ENCODE measurements around the gene FARP1.
"Not testable (repeated sequence)": the region's sequence is repeated elsewhere in the genome, so short reads cannot be mapped to it uniquely, and the experiment has no call there.

Gene FARP1

DNA sequence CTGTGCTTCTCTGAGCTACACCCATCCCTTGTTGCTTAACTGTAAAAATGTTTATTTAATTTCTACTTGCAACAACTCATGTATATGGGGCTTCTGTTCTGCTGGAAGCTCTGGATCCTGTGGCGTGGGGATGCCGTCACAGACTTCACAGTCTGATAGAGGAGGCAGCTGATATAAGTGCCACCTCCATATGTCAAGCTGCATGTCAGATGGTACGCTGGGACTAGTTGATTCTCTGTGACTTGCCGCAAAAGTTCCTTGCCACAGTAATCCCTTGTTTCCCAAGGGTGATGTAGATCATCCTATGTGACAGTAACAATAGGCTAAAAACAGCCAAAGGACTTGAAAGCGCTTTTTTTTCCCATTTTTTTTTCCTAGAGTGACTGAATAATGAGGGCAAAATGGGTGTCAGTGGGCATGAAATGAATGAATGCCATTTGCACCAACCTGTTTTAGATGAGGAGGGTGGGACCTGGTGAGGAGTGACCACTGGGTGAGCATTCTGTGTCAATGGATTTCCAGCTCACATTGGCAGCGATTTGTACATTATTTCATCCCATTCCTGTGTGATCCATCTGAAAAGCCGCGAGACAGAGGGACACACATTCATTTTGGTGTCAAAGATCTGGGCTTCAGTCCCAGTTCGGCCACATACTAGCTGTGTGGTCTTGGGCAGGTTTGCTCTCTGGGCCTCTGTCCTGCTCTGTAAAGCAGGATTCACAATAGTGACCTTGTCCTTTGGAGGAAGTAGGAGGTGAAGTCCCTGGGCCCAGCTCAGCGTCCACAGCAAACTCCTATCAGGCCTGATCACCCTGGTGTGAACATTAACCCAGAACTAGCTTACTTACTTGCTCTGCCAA, 123.0 kb downstream of the FARP1 start:
- no peak for DNase-seq

DNA sequence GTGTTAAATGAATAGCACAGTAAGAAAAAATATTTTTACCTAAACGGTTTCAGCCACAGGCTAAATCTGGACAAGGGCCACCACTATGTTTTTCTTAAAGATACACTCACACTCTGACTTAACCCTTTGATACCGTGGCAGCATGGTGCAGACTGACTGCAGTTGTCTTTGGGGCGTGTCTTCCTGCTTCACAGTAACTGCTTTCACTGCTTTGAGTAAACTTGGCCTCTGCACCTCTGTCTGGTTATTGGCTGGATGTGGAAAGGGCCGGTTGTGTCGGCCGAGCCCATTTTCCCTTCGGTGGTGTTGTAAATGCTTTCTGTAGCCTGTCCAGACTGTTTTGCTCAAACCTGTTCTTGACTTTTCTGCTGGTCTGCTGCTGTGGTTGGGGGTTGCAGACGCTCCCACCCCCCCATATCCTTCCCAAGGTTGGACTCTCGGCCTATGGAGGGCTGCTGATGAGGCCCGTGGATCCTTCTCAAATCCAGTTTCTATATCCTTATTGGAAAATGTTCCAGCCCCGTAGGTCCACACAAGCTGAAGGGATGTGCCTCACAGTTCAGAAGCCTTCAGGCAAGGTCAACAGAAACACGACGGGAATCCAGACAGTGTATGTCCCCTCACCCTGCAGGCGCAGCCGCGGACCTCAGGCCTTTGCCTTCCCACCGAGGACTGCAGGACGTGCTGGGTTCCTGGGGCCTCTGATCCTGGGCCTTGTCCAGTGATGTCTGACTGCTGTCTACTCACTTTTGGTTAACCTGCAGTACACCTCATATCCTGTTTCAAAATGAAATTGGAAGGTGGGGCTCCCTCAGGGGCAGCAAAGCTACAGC, 124.4 kb downstream of the FARP1 start:
- DNase-seq = no peak

DNA sequence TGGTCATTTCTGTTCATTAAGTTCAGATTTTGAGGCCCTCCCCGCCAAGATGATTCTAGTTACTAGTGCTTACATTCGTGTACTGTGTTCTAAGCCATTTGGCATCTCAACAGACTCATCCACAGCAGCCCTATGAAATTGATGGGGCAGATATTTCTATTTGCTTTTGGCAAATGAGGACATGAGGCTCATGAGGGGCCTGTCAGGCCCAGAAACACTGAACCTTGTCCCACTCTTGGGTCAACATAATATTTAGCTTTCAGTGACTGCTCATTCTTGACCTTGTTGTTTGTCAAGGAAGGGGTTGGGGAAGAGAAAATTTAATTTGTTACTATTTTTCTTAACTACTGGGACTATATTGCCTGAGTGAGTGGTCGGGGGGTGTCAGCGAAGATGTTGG, 126.5 kb downstream of the FARP1 start:
- no peak for DNase-seq

DNA sequence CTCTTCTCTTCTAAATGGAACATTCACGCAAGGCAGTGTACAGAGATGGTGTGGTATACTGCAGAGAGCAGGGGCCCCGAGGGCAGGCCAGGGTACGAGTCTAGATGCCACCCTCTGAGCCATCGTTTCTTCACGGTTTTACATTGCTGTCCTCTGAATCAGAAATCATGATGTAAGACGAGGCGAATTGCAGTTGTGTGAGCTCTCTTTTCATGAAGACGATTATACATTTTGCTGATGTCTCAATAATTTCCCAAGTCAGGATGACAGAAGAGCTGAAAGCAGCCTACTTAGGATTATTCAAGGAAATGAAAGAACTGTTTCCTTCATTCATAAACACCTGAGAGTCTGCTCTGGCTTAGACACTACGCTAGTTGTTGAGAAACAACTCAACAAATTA, 127.9 kb downstream of the FARP1 start:
- no peak for DNase-seq

DNA sequence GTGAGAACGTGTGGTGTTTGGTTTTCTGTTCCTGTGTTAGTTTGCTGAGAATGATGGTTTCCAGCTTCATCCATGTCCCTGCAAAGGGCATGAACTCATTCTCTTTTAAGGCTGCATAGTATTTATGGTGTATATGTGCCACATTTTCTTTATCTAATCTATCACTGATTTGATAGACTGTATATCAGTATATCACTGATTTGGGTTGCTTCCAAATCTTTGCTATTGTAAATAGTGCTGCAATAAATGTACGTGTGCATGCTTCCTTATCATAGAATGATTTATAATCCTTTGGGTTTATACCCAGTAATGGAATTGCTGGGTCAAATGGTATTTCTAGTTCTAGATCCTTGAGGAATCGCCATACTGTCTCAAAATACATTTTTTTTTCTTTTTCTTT, 128.8 kb downstream of the FARP1 start:
- DNase-seq = not testable (repeated sequence)

DNA sequence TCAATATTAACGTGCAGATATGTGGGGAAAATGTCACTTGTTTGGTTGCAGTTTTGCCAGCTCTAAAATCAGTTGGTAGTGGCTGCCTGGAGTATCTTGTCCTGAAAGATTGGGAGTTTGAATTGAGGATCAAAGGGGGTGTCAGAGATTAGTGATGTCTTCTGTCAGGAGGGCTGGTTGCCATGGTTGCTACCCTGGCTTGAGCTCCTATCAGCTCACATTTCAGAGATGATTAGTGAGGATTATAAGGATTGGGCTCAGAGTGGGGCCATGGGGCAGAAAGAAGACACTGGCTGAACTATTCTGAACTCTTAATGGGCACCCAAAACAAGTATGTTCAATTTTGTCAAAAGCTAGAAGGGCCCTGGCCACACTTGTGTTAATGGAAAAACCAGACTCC, 129.7 kb downstream of the FARP1 start:
- DNase-seq = no peak

DNA sequence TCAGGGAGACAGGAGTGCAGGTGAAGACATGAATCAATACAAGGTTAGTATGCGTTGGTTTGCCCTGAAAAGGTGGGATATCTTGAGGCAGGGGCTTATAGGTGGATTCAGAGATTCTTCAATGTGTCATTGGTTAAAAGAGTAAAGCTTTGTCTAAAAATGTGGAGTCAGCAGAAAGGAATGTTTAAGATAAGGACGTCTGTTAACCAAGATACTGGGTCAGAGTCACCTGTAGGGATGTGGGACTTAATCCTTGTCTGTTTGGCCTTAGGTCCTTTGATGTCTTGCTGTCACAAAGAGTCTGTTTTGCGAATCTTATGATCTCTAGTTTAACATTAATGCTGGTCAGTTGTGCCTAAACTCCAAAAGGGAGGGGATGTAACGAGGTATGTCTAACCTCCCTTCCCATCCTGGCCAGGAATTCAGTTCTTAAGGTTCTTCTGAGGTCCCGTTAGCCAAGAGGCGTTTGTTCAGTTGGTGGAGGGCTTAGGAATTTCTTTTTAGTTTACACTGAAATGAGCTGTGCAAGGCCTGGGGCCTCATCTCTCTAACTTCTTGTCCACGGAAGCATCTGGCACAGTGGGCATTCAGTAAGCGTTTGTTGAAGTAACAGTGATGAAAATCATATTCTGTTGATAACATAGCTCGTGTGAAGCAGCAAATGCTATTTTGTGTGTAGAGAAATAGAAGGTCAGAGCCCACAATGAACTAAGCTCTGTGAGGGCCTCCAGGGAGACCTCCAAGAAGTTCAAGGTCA, 130.4 kb downstream of the FARP1 start:
- DNase-seq = no peak

DNA sequence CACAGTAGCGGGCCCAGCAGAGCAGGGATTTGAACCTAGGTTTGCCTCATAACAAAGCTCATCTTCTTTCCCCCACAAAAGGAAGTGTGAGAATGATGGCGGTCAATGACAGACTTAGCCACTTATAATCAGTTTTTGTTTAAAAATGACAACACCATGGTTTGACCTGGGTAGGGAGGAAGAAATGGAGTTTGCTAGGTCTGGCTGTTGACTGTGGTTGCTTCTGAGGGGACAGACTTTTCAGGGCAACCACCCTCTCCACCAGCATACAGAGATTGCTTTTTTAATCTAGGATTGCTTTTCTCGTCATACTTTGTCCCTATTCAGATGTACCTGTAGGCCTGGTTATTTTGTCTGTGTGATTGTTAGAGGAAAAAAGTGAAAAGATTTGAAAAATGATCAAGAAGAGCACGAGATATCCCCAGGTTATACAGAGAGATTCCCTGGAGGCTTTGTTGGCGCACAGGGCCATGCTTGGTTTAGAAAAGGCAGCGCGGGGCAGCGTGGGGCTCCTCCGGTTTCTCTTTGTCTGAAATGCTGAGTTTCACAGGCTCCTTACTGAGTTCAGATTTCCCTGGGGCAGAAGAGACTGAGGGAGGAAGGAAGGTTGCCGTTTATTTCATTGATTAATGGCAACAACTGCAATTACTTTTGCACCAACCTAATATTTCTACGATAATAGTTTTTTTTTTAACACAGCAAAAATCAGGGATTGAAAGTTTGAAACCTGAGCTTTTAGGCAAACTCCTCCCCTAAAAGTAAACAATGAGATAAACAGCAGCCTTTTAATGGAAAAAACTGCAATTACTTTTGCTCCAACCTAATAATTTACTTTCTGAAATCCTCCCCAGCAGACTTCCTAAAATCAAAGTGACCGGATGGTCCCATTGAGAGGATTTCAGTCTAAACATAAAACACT, 131.2 kb downstream of the FARP1 start:
- no peak for DNase-seq

DNA sequence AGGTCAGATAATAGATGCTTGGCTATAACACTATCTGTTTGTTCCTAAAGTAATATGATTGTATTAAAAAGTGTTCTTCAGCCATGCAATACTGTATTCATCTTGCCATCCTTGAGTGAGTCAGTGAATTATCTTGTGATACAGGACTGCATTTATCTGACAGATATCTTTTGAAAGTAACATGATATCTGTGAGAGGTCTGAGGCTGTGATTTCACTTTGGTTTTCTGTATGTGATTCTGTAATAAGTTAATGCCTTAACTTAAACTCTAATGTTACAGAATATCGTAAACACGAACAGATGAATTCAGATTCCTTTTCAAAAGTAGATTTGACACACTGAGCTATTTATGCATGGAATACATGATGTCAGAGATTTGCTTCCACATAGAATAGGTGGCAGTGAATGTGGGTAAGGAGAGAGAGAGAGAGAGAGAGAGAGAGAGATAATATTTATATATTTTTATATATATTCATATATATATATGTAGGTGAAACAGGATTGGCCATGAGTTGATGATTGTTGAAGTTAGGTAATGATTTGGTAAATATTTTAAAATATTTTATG, 132.1 kb downstream of the FARP1 start:
- DNase-seq = no peak

DNA sequence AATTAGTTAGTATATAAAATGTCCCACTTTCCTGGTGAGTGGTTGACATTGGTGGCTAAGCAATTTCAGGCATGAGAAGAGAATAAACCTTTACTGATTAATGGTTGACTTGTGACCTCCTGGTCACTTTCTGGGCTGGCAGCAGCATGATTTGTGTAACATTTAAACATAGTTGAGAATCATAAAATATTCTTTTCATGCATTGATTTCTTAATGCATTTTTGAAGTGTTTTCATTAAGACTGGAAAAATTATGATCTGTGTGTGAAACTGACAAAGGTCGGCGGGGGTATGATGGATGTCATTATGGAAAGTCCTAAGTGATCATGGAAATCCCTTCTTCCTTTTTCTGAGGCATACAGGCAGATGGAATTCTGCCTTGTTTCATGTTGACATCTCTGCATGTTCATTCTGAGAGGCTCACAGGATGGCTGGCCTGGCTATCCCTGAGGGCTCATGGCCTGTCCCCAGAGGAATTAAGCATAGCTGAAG, 132.8 kb downstream of the FARP1 start:
- no peak for DNase-seq

DNA sequence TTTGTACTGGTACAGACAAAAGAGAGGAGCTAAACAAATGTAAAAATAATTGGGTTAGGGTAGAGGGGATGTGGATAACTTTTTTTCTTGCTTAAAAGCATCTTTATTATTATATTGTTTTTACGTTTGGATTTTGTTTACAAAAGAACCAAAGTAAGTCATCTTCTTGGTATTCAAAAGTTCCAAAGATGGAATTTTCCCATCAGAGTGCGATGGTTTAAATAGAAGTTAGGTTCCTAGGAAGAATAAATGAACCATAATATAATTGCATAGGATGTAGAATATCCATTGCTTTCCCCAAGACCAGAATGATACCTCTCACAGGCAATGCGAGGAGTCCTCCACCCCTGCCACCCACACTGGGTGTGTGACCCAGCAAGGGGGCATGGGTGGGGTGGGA, 133.6 kb downstream of the FARP1 start:
- no peak for DNase-seq

DNA sequence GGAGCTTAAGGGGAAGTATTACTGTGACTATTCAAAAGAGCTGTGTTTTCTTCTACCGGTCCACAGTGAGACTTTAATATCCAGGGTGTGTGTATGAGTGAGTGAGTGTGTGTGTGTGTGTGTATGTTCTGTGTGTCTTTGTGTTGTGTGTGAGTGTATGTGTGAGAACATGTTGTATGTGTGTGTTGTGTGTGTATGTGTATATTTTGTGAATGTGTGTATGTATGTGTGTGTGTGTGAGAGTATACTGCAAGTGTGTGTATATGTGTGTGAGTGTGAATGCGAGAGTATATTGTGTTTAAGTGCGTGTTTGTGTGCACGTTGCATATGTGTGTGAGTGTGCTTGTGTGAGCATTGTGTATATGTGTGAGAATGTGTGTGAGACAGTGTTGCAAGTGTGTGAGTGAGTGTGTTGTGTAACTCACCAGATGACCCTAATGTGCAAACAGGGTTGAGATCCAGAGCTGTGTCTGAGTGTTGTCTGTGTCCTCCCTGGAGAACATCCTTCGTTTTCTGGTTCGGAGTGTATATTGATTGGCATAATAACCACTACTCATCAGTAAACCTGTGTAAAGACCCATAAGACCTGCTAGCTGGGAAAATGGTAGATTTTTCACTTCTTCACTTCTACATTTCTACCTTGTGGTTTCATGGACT, 135.3 kb downstream of the FARP1 start:
- no peak for DNase-seq

DNA sequence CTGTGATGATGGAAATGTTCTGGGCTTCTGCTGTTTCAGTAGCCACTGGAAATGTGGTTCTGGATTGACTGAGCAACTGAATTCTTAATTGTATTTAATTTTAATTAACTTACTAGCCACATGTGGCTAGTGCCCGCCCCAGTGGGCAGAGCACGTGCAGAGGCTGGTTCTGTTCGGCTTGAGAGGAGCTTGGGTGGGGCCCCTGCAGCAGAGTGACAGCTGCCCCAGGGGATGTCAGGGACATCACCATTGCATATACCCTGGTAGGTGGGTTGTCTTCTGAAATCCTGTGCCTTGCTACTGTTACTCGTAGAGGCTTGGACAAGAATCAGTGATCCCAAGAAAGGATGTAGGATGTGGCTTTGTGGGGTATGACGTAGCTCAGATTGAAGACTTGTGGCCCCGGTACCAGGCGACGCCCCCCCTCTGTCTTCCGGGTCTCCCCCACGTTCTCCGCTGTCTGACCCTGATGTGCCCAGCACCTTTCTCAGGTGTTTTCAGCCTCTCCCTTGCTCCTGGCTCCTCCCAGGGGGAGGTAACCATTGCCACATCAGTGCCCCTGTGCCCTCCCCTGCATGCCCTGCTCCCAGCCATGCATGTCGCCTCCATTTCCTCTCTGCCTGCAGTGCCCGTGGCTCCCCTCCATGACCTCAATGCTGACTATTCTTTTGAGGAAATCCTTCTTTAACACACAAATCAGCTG, 136.7 kb downstream of the FARP1 start:
- DNase-seq = peak; percentile 84

DNA sequence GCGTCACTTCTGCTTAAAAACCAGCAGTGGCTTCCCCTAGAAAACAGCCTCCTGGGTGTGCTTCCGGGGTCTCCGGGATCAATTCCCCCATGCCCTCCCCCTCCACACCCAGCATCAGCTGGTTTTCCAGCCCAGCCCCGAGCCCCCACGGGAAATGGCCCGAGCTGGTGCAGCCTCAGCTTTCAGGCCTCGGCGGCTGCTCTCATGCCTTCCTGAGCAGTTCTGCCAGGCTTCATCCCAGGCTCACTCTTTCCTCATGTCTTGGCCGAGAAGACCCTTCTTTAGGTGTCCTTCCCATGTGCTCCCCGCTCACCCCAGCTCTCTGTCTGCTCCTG, 137.2 kb downstream of the FARP1 start:
- DNase-seq = no peak

DNA sequence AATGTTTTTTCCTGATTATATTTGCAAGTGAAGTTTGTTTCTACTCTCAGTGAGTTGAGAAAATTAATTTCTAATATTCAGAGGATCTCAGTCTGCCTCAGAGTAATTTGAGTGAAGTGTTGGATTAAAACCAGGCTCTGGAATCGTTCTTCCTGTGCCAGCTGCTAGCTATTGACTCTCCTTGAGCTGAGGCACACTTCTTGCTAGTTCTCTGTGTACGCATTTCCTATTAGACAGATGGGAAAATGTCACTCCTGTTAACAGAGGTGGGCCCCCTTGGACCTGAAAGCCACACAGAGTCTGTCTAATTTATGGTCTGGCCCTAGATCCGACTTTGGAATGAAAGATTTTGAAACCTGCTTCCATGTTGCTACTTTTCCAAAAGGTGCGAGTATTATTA, 141.8 kb downstream of the FARP1 start:
- DNase-seq = peak; percentile 39

DNA sequence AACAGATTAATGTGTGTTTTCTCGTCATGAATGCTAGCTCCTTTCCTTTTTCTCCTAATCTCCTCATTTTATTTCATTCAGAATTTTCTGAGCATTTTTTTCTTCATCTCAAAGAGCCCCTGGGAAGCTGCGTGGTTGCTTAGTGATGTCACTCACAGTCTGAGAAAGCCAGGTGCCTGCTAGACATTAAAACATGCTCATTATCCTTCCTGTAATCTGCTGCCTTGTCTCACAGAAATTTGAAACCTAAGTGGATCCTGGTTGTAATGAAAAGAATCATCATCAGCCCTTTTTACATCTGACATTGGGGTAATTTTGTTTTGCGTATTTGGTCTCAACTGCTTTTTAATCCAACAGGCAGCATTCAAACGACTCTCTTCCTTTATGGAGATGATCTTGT, 142.4 kb downstream of the FARP1 start:
- peak; percentile 42 for DNase-seq

DNA sequence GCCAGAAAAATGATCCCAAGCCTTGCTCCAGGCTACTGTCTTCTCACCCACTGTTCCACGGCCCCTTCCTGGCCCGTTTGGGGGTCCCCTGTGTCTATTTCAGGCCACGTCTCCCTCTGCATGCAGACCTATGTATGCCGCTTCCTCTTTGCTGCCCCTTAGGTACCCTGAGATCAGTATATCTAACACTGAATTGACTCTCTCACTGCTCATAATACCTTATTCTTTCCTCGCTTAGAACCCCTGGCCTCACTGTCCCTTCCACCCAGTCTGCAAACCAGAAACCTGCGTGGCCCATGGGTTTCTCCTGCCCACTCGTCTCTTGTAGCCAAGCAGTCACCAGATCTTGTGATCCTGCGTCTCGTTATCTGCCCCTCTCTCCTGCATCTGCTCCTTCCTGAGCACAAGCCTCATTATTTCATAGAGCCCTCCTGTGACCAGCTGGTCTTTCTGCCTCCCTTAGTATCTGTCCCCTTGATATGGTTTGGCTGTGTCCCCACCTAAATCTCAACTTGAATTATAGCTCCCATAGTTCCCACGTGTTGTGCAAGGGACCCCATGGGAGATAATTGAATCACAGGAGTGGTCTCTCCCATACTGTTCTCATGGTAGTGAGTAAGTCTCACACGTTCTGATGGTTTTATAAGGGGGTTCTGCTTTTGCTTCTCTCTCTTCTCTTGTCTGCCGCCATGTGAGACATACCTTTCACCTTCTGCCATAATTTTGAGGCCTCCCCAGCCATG, 143.1 kb downstream of the FARP1 start:
- DNase-seq = no peak

DNA sequence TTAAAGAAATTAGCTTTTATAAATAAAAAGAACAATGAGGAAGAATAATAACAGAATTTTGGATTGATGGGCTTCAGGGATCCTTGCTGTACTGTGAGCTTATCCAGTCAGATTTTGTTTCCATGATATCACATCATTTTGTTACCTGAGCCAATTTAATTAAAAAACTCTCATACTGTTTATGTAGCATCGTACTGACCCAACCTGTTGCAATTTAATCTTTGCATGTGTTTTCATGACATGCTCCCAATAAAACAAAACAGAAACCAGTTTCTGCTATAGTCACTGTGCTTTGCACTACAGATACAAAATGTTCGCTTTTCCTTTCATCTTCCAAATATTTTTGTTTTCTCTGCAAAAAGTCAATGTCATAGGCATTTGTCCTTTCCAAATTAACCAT, 143.9 kb downstream of the FARP1 start:
- no peak for DNase-seq

DNA sequence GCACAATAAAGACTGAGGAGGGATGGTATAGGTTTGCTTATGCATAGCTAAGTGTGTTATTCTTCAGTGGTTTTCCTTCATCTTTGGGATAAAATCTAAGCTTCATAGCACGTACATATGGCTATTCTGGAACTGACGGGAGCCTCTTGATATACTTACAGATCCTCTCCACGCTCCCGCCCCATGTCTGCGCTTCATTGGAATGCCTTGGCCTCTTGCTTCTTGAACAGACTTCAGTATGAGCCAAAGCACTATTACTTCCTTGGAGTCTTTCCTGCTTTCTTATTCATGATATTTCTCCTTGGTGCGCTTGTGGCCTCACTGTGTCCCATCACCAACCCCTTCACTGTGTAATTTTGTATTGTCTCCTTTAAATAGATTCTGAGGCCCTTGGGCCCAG, 145.3 kb downstream of the FARP1 start:
- no peak for DNase-seq

DNA sequence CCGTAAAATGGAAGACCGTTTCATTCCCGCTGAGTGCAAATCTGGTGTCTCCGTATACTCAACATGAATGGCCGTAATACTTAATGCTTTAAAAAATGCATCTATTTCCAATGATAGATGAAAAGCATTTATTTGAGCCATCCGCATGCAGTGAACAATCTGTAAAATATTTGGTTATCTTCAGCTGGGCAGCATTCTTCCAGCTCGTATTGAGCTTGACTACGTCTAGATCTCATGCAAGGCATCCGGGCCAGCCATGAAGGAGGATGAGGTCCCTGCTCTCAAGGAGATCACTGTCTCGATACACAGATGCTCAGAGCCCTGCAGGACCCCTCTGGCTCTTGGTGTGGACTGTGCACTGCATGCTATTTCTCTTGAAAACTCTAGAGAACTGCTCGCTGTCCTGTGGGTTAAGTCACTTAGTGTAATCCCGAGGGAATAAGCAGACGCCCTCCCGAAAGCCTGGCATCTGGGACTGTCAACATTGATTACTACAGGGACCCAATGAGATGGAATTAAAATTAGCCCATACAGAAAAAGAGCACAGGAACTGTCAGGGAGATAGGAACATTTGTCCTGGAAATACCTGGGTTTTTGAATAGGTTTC, 146.5 kb downstream of the FARP1 start:
- DNase-seq = no peak
